Vagina (tissue), 2 donors: ENCODE measurements around the gene INS.

Experiments
- POLR2A ChIP-seq, 2 donors: fragments of 450-650 bp; IDR thresholded peaks; one replicate each; pipeline ENCODE4 v1.6.1; 2017; ENCODE audit warnings: antibody characterized with exemption in 2 of 2, mild to moderate bottlenecking in 2 of 2, moderate library complexity in 2 of 2
- POLR2AphosphoS5 ChIP-seq, 2 donors: sonication (generic); formaldehyde crosslinking; IDR thresholded peaks; one replicate each; pipeline ENCODE4 v1.9.0; 2017; ENCODE audit warnings: antibody characterized with exemption in 2 of 2, mild to moderate bottlenecking in 2 of 2, low read depth in 1 of 2; ENCODE audit not compliant: insufficient read depth in 1 of 2
- TF ChIP-seq, protein P1 (sequence below), 3 experiments: fragments of 450-650 bp in 2 of 3; fragments of 200-600 bp in 1 of 3; sonication (generic) in 1 of 3; IDR thresholded peaks; one replicate each; pipeline ENCODE4 v1.5.1; 2017 to 2019; ENCODE audit warnings: antibody characterized with exemption in 3 of 3, mild to moderate bottlenecking in 2 of 3, moderate library complexity in 2 of 3

DNA sequence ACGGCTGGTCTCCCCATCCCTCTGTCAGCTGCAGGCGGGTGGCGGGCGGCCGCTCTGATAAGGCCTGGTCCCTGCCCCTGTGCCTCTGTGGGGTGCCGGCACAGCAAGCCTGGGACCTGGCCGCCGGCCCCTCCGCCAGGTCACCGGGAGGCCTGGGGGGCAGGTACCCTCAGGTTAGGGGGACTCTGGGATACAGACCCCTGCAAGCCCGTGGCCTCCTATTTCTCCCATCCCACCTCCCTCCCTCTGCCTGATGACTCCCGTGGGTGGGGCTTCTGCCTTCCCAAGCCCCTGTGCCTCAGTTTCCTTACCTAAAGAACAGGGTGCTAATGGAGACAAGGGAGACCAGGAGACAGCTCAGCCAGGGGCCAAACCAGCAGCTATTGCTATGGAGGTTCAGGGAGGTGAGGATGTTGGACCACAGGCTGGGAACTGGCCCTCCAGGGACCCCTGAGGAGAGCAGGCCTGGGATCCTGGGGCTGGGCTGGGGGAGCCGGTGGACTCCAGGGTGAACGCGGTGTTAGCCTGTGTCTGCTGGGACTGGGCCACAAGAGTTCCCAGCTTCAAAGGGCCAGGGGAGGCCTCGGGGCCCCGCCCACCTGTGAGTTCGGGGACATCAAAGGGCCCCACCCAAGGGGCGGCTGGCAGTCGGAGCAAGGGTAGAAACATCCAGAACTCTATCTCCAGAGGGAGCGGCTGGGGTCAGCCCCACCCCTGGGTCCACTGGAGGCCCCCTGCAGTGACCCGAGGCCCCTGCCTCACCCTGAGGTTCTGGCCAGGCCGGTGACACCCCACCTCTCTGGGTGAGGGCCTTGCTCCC is 42.6 kb upstream of the INS start:
- TF ChIP-seq, protein P1, sequence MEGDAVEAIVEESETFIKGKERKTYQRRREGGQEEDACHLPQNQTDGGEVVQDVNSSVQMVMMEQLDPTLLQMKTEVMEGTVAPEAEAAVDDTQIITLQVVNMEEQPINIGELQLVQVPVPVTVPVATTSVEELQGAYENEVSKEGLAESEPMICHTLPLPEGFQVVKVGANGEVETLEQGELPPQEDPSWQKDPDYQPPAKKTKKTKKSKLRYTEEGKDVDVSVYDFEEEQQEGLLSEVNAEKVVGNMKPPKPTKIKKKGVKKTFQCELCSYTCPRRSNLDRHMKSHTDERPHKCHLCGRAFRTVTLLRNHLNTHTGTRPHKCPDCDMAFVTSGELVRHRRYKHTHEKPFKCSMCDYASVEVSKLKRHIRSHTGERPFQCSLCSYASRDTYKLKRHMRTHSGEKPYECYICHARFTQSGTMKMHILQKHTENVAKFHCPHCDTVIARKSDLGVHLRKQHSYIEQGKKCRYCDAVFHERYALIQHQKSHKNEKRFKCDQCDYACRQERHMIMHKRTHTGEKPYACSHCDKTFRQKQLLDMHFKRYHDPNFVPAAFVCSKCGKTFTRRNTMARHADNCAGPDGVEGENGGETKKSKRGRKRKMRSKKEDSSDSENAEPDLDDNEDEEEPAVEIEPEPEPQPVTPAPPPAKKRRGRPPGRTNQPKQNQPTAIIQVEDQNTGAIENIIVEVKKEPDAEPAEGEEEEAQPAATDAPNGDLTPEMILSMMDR (IDR thresholded peaks at IDR 0.05): no peak
- TF ChIP-seq POLR2A (IDR thresholded peaks at IDR 0.05) (no peak), POLR2AphosphoS5 (IDR thresholded peaks at IDR 0.05; ENCODE audit: insufficient read depth in 1 of 2, low read depth in 1 of 2) (no peak)
